Heart left ventricle (tissue), 16 donors: Measurements from ENCODE around the gene HNRNPA3. TPM values are rescaled to one million over a fixed set of nuclear protein-coding genes. Genes with fewer than 3 reads are reported as not detected.
"Not testable (repeated sequence)": the region's sequence is repeated elsewhere in the genome, so short reads cannot be mapped to it uniquely, and the experiment has no call there.

Experiments used
- ATAC-seq, 4 donors: fragments of 200-7000 bp; cut with Tn5 transposase; one replicate each; pipeline ENCODE4 v1.9.1; 2020 to 2022; ENCODE audit warnings: moderate library complexity in 4 of 4, mild to moderate bottlenecking in 3 of 4, moderate number of reproducible peaks in 1 of 4
- DNase-seq, 5 donors: peaks; one replicate each; pipeline ENCODE4 v3.0.0-alpha.2; 2020
- H3K27ac ChIP-seq, 12 donors: fragments of 200-600 bp; sonication (generic) in 4 of 12; one replicate each; pipeline versions ENCODE4 v1.5.0 to v1.8.0; 2016 to 2022; ENCODE audit warnings: mild to moderate bottlenecking in 2 of 12
- H3K27me3 ChIP-seq, 9 donors: fragments of 200-600 bp; sonication (generic) in 2 of 9; one replicate each; pipeline versions ENCODE4 v1.5.1 to v1.8.0; 2016 to 2022; ENCODE audit warnings: mild to moderate bottlenecking in 3 of 9
- H3K36me3 ChIP-seq, 9 donors: fragments of 200-600 bp; sonication (generic) in 2 of 9; one replicate each; pipeline versions ENCODE4 v1.5.0 to v1.8.0; 2018 to 2022; ENCODE audit warnings: mild to moderate bottlenecking in 2 of 9
- H3K4me1 ChIP-seq, 12 donors: fragments of 200-600 bp; sonication (generic) in 4 of 12; one replicate each; pipeline versions ENCODE4 v1.5.0 to v1.8.0; 2016 to 2022; ENCODE audit warnings: mild to moderate bottlenecking in 3 of 12
- H3K4me3 ChIP-seq, 12 donors: fragments of 200-600 bp; sonication (generic) in 4 of 12; one replicate each; pipeline versions ENCODE4 v1.5.0 to v1.8.0; 2017 to 2022; ENCODE audit warnings: mild to moderate bottlenecking in 9 of 12, moderate library complexity in 4 of 12
- H3K9me3 ChIP-seq, 12 donors: fragments of 200-600 bp; sonication (generic) in 4 of 12; one replicate each; pipeline versions ENCODE4 v1.5.0 to v1.8.0; 2016 to 2022; ENCODE audit warnings: mild to moderate bottlenecking in 1 of 12
- CTCF ChIP-seq, 12 donors: fragments of 200-600 bp; sonication (generic) in 4 of 12; IDR thresholded peaks; one replicate each; pipeline versions ENCODE4 v1.5.0 to v1.8.0; 2018 to 2022; ENCODE audit warnings: antibody characterized with exemption in 12 of 12, mild to moderate bottlenecking in 5 of 12
- POLR2A ChIP-seq, 2 donors: fragments of 450-650 bp; IDR thresholded peaks; one replicate each; pipeline ENCODE4 v1.6.1; 2017; ENCODE audit warnings: antibody characterized with exemption in 2 of 2, mild to moderate bottlenecking in 2 of 2, moderate library complexity in 2 of 2
- WGBS, 4 donors: extraction: QIAGEN DNeasy Blood & Tissue Kit in 2 of 4; methylation state at CpG; one replicate each; pipeline versions ENCODE4 v1.1.5 to v1.1.7; 2013 to 2018; 5-methylcytosine and 5-hydroxymethylcytosine counted together
- intact Hi-C, 10 donors: fragments of 100-400 bp; cut with DNase I; formaldehyde crosslinking; loops; one replicate each; pipeline versions ENCODE4 v1.11.1 to v1.14.2; 2022
- polyA plus RNA-seq, 2 donors: library from polyadenylated mRNA; stranded (reverse); fragments of 200-250 nt; gene quantifications; one replicate each; pipeline ENCODE4 v1.2.3, GENCODE V29; 2013
- total RNA-seq, 9 donors: library from RNA; depleted of rRNA in 2 of 9; stranded (reverse); fragments of >200 nt in 2 of 9; fragmentation: NEBNext Ultra II Directional in 3 of 9; extraction: Animal tissue kit (Norgen Biotek cat#: 25700) in 3 of 9; gene quantifications; one replicate each; pipeline versions ENCODE4 v1.1.0 to v1.2.4, GENCODE V29; 2016 to 2023
- donor health status: ischemic (EF 13 %, LVEDD 7.1; RV severe dilation, severe dysfunction).
- donor health status: healthy with polysubstance abuse.
- donor health status: DM: no; HTN: yes; CAD: no.
- donor health status: DM: no; HTN: no; CAD: no.
- donor health status: ischemic (EF 25% LVEDD 6.9; RV normal size, moderate dysfunction).
- donor health status: ischemic (EF 25% LVEDD 5.7; RV mildly dilated, moderate dysfunction).
- donor health status: healthy.
- donor health status: DM: yes; HTN: yes; CAD: no.
- donor health status: ischemic (EF 35%, LVEDD 5.7; RV mildly dilated, moderate dysfunction).
- donor health status: nonischemic (EF 11% LVEDD 7.7; RV severe dilation, severe dysfunction).
- donor health status: DM: yes; HTN: yes; CAD: no.
- donor health status: PGD.
- donor health status: ischemic (EF 29% LVEDD 5.4; RV normal size, mild dysfunction).
- donor health status: nonischemic (EF 23%, LVEDD 6.1; RV moderate dilation, normal function).

The HNRNPA3 gene
- total and polyA plus RNA-seq, 11 donors: 12.7 to 134 (median 73.3) TPM

GRCh38 chr2:177264209-177264692 lies 51.7 kb downstream of the HNRNPA3 start:
- peaks cover 0 to 2% (median 0%) of the 10 kb centered on the region in 9 donors for H3K36me3 ChIP-seq
- peaks cover 0 to 51% (median 37%) of the 10 kb centered on the region in 12 donors for H3K4me1 ChIP-seq
- H3K4me3 ChIP-seq: peak overlapping the region; percentile 72 to 97 (median 90)
- DNase-seq: peak in 1 of 5 donors; percentile 62
- ATAC-seq: peak in 2 of 4 donors; percentile 35 to 50
- TF ChIP-seq POLR2A (IDR thresholded peaks at IDR 0.05): peak in 1 of 2 donors; percentile 14
- peak in 1 of 12 donors; percentile 2 for TF ChIP-seq CTCF (IDR thresholded peaks at IDR 0.05)
- H3K9me3 ChIP-seq: no peaks in the 10 kb centered on the region
- 0 to 1% (median 0%) methylated on average over 1 to 61 of the region's 61 CpGs for WGBS, 4 donors
- H3K27ac ChIP-seq: peak overlapping the region; percentile 97 to 100 (median 99)
- intact Hi-C loops: loop anchor here (1.0 to 10.0 kb wide), 16 partner anchors 31 to 491 kb away; partner anchors contain the start of genes HNRNPA3 (in 5 of the 10) and AGPS (in 1 of the 10)
- no peaks in the 10 kb centered on the region for H3K27me3 ChIP-seq

GRCh38 chr2:177264693-177265587 lies 52.3 kb downstream of the HNRNPA3 start, which contains the start of gene NFE2L2:
TSS of gene NFE2L2 (minus strand) at chr2:177264727. CDS start at chr2:177264576, 151 bp downstream.
- peak within 1 kb of the TSS; percentile 72 to 97 (median 90) for H3K4me3 ChIP-seq
- H3K27ac ChIP-seq: peak within 1 kb of the TSS; percentile 97 to 100 (median 99)
- ATAC-seq: peak; percentile 88 to 91 (median 90)
- intact Hi-C loops: loop anchor here (1.0 to 10.0 kb wide), 16 partner anchors 30 to 490 kb away; partner anchors contain the start of genes HNRNPA3 (in 5 of the 10) and AGPS (in 1 of the 10)
- H3K36me3 ChIP-seq: no peaks in the 10 kb centered on the region
- TF ChIP-seq CTCF (IDR thresholded peaks at IDR 0.05): peak in 9 of 12 donors; percentile 13 to 63 (median 38)
- TF ChIP-seq POLR2A (IDR thresholded peaks at IDR 0.05): peak in 1 of 2 donors; percentile 92
- DNase-seq: peak; percentile 95 to 98 (median 96)
- 0 to 1% (median 1%) methylated on average over 18 to 66 of the region's 66 CpGs for WGBS, 4 donors
- peaks cover 0 to 44% (median 31%) of the 10 kb centered on the region in 12 donors for H3K4me1 ChIP-seq
- H3K27me3 ChIP-seq: no peaks in the 10 kb centered on the region
- no peaks in the 10 kb centered on the region for H3K9me3 ChIP-seq

GRCh38 chr2:177265824-177266817 lies 53.5 kb downstream of the HNRNPA3 start:
- no peak for ATAC-seq
- Histone ChIP-seq H3K4me1 (peaks cover 0 to 32% (median 20%) of the 10 kb centered on the region in 12 donors), H3K27me3 (no peaks in the 10 kb centered on the region), H3K36me3 (no peaks in the 10 kb centered on the region), H3K9me3 (no peaks in the 10 kb centered on the region), H3K27ac (peak overlapping the region; percentile 97 to 100 (median 99)), H3K4me3 (peak overlapping the region in 9 of 12 donors; percentile 72 to 97 (median 92))
- intact Hi-C loops: loop anchor here (2.0 to 10.0 kb wide), 8 partner anchors 53 to 489 kb away; partner anchors contain the start of genes HNRNPA3 (in 2 of the 10) and AGPS (in 1 of the 10)
- TF ChIP-seq POLR2A (IDR thresholded peaks at IDR 0.05) (no peak), CTCF (IDR thresholded peaks at IDR 0.05) (no peak)
- WGBS, 4 donors: 19 to 41% (median 34%) methylated on average over 4 of the region's 4 CpGs
- DNase-seq: no peak

- H3K9me3 ChIP-seq, H3K4me3 ChIP-seq, H3K27me3 ChIP-seq, ATAC-seq, H3K36me3 ChIP-seq, DNase-seq: not testable (repeated sequence)
- Histone ChIP-seq H3K27ac (peak overlapping the region in 3 of 12 donors; percentile 99 to 100 (median 100)), H3K4me1 (peaks cover 0 to 24% (median 13%) of the 10 kb centered on the region in 12 donors)
- intact Hi-C loops: loop anchor here in 5 of 10 donors (5.0 to 10.0 kb wide), 5 partner anchors 65 to 488 kb away; partner anchors contain the start of gene AGPS (in 1 of the 5)
- WGBS, 4 donors: 94 to 97% (median 97%) methylated on average over 8 of the region's 8 CpGs
Observed at GRCh38 chr2:177266955-177267354, 54.4 kb downstream of the HNRNPA3 start.
